Peyer's patch (tissue), 4 donors: ENCODE results near the gene FMO4.

Source experiments
- CTCF ChIP-seq, 6 experiments: fragments of 450-650 bp in 4 of 6; fragments of 200-600 bp in 2 of 6; sonication (generic) in 1 of 6; IDR thresholded peaks; one replicate each; pipeline ENCODE4 v1.5.1; 2017 to 2019; ENCODE audit warnings: antibody characterized with exemption in 6 of 6, mild to moderate bottlenecking in 3 of 6, moderate library complexity in 1 of 6
- POLR2A ChIP-seq, 2 donors: fragments of 450-650 bp; IDR thresholded peaks; one replicate each; pipeline ENCODE4 v1.5.1; 2017; ENCODE audit warnings: antibody characterized with exemption in 2 of 2, mild to moderate bottlenecking in 2 of 2, moderate library complexity in 2 of 2

DNA sequence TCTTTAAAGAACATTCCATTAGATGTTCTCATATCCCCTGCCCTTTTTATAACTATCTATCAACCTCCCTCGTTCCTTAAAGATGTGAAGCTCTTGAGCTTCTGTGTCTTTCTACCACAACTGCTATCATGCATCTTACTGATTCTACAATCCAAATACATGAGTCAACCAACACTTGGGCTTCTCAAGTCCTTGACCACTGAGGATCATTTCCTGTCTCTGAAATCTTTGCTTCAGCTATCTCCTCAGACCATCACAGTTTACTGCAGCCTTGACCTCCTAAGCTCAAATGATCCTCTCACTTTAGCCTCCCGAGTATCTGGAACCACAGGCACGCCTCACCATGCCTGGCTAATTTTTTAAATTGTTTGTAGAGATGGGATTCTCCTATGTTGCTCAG is 75.2 kb downstream of the FMO4 start:
- TF ChIP-seq POLR2A (IDR thresholded peaks at IDR 0.05) = no peak
- TF ChIP-seq CTCF (IDR thresholded peaks at IDR 0.05) = no peak
